Measurements from ENCODE around the gene YARS1. TPM values are rescaled to one million over a fixed set of nuclear protein-coding genes. Genes with fewer than 3 reads are reported as not detected.

Gene YARS1
- total and polyA plus RNA-seq, 3 donors from 2014 or later: 79.8 to 110 (median 96.6) TPM

- peaks cover 56% of the 10 kb centered on the region for H3K4me1 ChIP-seq
- DNase-seq: no peak
- H3K4me3 ChIP-seq: no peak overlapping the region
- H3K36me3 ChIP-seq (ENCODE audit: low read depth, missing control alignments): no peaks in the 10 kb centered on the region
- no peak overlapping the region for H3K27ac ChIP-seq
- intact Hi-C loops (cut with DNase I; ENCODE audit: low total_unique reads): no loop called here
- no peaks in the 10 kb centered on the region for H3K9me3 ChIP-seq
- 87 to 96% methylated on average over 5 of the region's 5 CpGs for WGBS, 2 donors
- no peaks in the 10 kb centered on the region for H3K27me3 ChIP-seq
- TF ChIP-seq POLR2A (IDR thresholded peaks at IDR 0.05): no peak
- TF ChIP-seq CTCF (IDR thresholded peaks at IDR 0.05): no peak
Observed at GRCh38 chr1:32763221-32763620, 53.9 kb downstream of the YARS1 start.

GRCh38 chr1:32761936-32762335, 55.2 kb downstream of the YARS1 start:
- Histone ChIP-seq H3K4me3 (no peak overlapping the region), H3K9me3 (no peaks in the 10 kb centered on the region), H3K27ac (no peak overlapping the region), H3K27me3 (no peaks in the 10 kb centered on the region), H3K4me1 (peaks cover 44% of the 10 kb centered on the region), H3K36me3 (ENCODE audit: low read depth, missing control alignments) (no peaks in the 10 kb centered on the region)
- 45 to 70% methylated on average over 2 of the region's 2 CpGs for WGBS, 2 donors
- DNase-seq: no peak
- TF ChIP-seq CTCF (IDR thresholded peaks at IDR 0.05): no peak
- TF ChIP-seq POLR2A (IDR thresholded peaks at IDR 0.05): no peak
- intact Hi-C loops (cut with DNase I; ENCODE audit: low total_unique reads): no loop called here

- H3K4me3 ChIP-seq: no peak overlapping the region
Observed at GRCh38 chr1:32761253-32761877, 55.8 kb downstream of the YARS1 start.

GRCh38 chr1:32759997-32760623, 57.0 kb downstream of the YARS1 start:
- 65 to 71% methylated on average over 14 of the region's 14 CpGs for WGBS, 2 donors
- Histone ChIP-seq H3K27me3 (no peaks in the 10 kb centered on the region), H3K4me1 (peaks cover 30% of the 10 kb centered on the region), H3K27ac (peak overlapping the region; percentile 44 to 50), H3K4me3 (no peak overlapping the region), H3K36me3 (ENCODE audit: low read depth, missing control alignments) (no peaks in the 10 kb centered on the region), H3K9me3 (no peaks in the 10 kb centered on the region)
- TF ChIP-seq CTCF (IDR thresholded peaks at IDR 0.05) (no peak), POLR2A (IDR thresholded peaks at IDR 0.05) (no peak)
- DNase-seq: peak; percentile 70
- intact Hi-C loops (cut with DNase I; ENCODE audit: low total_unique reads): no loop called here

More at GRCh38 chr1:32761253-32761877, 55.8 kb downstream of the YARS1 start:
- H3K4me1 ChIP-seq: peaks cover 38% of the 10 kb centered on the region
- no peaks in the 10 kb centered on the region for H3K36me3 ChIP-seq (ENCODE audit: low read depth, missing control alignments)
- no peak for DNase-seq
- TF ChIP-seq CTCF (IDR thresholded peaks at IDR 0.05) (no peak), POLR2A (IDR thresholded peaks at IDR 0.05) (no peak)
- no peak overlapping the region for H3K27ac ChIP-seq
- WGBS, 2 donors: 53 to 54% methylated on average over 9 to 10 of the region's 10 CpGs
- no peaks in the 10 kb centered on the region for H3K9me3 ChIP-seq
- intact Hi-C loops (cut with DNase I; ENCODE audit: low total_unique reads): no loop called here
- H3K27me3 ChIP-seq: no peaks in the 10 kb centered on the region
